Duodenal mucosa (tissue), 2 donors: Measurements from ENCODE around the gene GIGYF2.

ENCODE experiments used
- H3K27ac ChIP-seq: one replicate; pipeline ENCODE4 v1.7.0; 2013; ENCODE audit warnings: low read depth, low read length
- H3K27me3 ChIP-seq, 2 donors: one replicate each; pipeline ENCODE4 v1.7.0; 2013; ENCODE audit warnings: low read length in 2 of 2, control low read depth in 1 of 2; ENCODE audit not compliant: insufficient read depth in 2 of 2, control insufficient read depth in 1 of 2
- H3K36me3 ChIP-seq, 2 donors: one replicate each; pipeline ENCODE4 v1.7.0; 2013; ENCODE audit warnings: low read length in 2 of 2, control low read depth in 1 of 2; ENCODE audit not compliant: insufficient read depth in 2 of 2, control insufficient read depth in 1 of 2
- H3K4me1 ChIP-seq, 2 donors: one replicate each; pipeline ENCODE4 v1.7.0; 2013; ENCODE audit warnings: low read length in 2 of 2, control low read depth in 1 of 2; ENCODE audit not compliant: insufficient read depth in 2 of 2, control insufficient read depth in 1 of 2
- H3K4me3 ChIP-seq, 2 donors: one replicate each; pipeline ENCODE4 v1.7.0; 2013; ENCODE audit warnings: low read length in 2 of 2, low read depth in 1 of 2
- H3K9ac ChIP-seq, 2 donors: one replicate each; pipeline ENCODE4 v1.7.0; 2013; ENCODE audit warnings: low read length in 2 of 2, low read depth in 1 of 2
- H3K9me3 ChIP-seq, 2 donors: one replicate each; pipeline ENCODE4 v1.7.0; 2013; ENCODE audit warnings: low read length in 2 of 2, control low read depth in 1 of 2; ENCODE audit not compliant: control insufficient read depth in 1 of 2

The GIGYF2 gene, protein sequence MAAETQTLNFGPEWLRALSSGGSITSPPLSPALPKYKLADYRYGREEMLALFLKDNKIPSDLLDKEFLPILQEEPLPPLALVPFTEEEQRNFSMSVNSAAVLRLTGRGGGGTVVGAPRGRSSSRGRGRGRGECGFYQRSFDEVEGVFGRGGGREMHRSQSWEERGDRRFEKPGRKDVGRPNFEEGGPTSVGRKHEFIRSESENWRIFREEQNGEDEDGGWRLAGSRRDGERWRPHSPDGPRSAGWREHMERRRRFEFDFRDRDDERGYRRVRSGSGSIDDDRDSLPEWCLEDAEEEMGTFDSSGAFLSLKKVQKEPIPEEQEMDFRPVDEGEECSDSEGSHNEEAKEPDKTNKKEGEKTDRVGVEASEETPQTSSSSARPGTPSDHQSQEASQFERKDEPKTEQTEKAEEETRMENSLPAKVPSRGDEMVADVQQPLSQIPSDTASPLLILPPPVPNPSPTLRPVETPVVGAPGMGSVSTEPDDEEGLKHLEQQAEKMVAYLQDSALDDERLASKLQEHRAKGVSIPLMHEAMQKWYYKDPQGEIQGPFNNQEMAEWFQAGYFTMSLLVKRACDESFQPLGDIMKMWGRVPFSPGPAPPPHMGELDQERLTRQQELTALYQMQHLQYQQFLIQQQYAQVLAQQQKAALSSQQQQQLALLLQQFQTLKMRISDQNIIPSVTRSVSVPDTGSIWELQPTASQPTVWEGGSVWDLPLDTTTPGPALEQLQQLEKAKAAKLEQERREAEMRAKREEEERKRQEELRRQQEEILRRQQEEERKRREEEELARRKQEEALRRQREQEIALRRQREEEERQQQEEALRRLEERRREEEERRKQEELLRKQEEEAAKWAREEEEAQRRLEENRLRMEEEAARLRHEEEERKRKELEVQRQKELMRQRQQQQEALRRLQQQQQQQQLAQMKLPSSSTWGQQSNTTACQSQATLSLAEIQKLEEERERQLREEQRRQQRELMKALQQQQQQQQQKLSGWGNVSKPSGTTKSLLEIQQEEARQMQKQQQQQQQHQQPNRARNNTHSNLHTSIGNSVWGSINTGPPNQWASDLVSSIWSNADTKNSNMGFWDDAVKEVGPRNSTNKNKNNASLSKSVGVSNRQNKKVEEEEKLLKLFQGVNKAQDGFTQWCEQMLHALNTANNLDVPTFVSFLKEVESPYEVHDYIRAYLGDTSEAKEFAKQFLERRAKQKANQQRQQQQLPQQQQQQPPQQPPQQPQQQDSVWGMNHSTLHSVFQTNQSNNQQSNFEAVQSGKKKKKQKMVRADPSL (N-terminal part only)

DNA sequence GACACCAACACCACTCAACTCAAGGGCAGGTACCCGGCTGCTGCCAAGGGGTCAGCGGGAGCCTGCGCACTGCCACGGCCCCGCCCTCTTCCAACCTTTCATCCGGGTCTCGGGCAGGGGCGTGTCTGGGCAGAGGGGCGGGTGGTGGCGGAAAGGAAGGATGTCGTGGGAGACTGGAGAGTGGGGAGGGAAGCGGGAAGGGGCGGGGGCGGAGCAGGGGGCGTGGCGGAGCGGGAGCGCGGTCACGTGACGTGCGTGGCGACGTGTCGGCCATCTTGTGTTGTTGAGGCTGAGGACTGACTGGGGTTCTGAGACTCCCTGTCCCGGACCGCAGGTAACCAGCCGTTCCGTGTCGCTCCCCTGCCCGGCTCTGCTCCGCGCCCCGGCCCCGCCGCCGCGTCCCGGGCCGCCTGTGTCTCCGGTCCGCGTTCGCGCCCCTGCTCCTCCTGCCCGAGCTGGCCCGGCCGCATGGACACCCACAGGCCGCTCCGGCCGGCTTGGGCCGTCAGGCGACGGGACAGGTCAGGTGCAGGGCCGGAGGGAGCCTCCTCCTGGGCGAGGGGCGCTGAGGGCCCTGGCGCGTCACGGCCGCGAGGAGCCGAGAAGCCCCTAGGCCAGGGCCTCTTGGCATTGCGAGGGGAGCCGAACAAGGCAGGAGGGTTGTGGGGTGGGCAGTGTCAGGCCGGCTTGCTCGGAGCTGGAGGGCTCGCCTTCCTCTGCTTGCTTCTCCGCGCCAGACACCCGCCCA, at the start of gene GIGYF2:
Gene GIGYF2 (plus strand): TSS at position 273 of the 748 bp plus-strand sequence. CDS start 37,867 bp downstream, outside the sequence.
- Histone ChIP-seq H3K4me1 (peaks cover 23 to 26% of the 10 kb centered on the region in 2 donors), H3K27me3 (no peaks in the 10 kb centered on the region), H3K4me3 (peak within 1 kb of the TSS; percentile 79 to 85), H3K9ac (peak within 1 kb of the TSS; percentile 85 to 87), H3K36me3 (no peaks in the 10 kb centered on the region), H3K9me3 (no peaks in the 10 kb centered on the region), H3K27ac (peak within 1 kb of the TSS; percentile 93)

GRCh38 chr2:232649033-232649432, 48.1 kb upstream of the GIGYF2 start:
- no peaks in the 10 kb centered on the region for H3K4me1 ChIP-seq
- H3K36me3 ChIP-seq = no peaks in the 10 kb centered on the region
- no peaks in the 10 kb centered on the region for H3K27me3 ChIP-seq
- no peaks in the 10 kb centered on the region for H3K9me3 ChIP-seq
- no peak overlapping the region for H3K9ac ChIP-seq
- H3K27ac ChIP-seq = no peak overlapping the region
- no peak overlapping the region for H3K4me3 ChIP-seq

GRCh38 chr2:232652505-232652851, 44.7 kb upstream of the GIGYF2 start:
- H3K27ac ChIP-seq = no peak overlapping the region
- H3K4me1 ChIP-seq = no peaks in the 10 kb centered on the region
- H3K27me3 ChIP-seq = no peaks in the 10 kb centered on the region
- no peaks in the 10 kb centered on the region for H3K36me3 ChIP-seq
- no peak overlapping the region for H3K9ac ChIP-seq
- no peaks in the 10 kb centered on the region for H3K9me3 ChIP-seq
- H3K4me3 ChIP-seq = no peak overlapping the region

GRCh38 chr2:232653441-232653840, 43.7 kb upstream of the GIGYF2 start:
- Histone ChIP-seq H3K36me3 (no peaks in the 10 kb centered on the region), H3K9me3 (no peaks in the 10 kb centered on the region), H3K4me1 (no peaks in the 10 kb centered on the region), H3K27ac (no peak overlapping the region), H3K27me3 (no peaks in the 10 kb centered on the region), H3K4me3 (no peak overlapping the region), H3K9ac (no peak overlapping the region)

DNA sequence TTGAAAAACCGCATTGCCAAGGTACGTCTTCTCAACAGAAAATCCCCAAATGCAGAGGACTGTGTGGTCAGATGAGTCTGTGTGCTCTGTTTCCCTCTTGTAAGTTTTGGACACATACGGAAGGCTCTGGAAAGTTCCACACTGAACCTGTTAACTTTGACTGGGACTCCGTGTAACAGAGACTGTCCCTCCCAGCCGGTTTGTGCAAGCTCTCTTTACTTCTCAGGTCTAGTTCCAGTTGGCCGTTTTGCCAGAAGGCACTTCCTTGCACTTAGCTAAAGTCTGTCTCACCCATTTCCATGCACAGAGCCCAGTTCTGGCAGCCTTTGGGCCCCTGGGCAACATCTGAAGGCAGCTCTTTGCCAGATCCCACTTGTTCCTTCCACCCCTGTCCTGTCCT, 41.7 kb upstream of the GIGYF2 start:
- Histone ChIP-seq H3K4me3 (no peak overlapping the region), H3K9ac (no peak overlapping the region), H3K27me3 (no peaks in the 10 kb centered on the region), H3K27ac (no peak overlapping the region), H3K36me3 (no peaks in the 10 kb centered on the region), H3K4me1 (no peaks in the 10 kb centered on the region), H3K9me3 (no peaks in the 10 kb centered on the region)

- Histone ChIP-seq H3K36me3 (no peaks in the 10 kb centered on the region), H3K9me3 (no peaks in the 10 kb centered on the region), H3K4me1 (no peaks in the 10 kb centered on the region), H3K9ac (no peak overlapping the region), H3K27me3 (no peaks in the 10 kb centered on the region), H3K27ac (no peak overlapping the region), H3K4me3 (no peak overlapping the region)
These were observed 38.8 kb upstream of the GIGYF2 start for GRCh38 chr2:232658217-232658785.

- no peaks in the 10 kb centered on the region for H3K36me3 ChIP-seq
These were observed 37.8 kb upstream of the GIGYF2 start for GRCh38 chr2:232659359-232659758.

DNA sequence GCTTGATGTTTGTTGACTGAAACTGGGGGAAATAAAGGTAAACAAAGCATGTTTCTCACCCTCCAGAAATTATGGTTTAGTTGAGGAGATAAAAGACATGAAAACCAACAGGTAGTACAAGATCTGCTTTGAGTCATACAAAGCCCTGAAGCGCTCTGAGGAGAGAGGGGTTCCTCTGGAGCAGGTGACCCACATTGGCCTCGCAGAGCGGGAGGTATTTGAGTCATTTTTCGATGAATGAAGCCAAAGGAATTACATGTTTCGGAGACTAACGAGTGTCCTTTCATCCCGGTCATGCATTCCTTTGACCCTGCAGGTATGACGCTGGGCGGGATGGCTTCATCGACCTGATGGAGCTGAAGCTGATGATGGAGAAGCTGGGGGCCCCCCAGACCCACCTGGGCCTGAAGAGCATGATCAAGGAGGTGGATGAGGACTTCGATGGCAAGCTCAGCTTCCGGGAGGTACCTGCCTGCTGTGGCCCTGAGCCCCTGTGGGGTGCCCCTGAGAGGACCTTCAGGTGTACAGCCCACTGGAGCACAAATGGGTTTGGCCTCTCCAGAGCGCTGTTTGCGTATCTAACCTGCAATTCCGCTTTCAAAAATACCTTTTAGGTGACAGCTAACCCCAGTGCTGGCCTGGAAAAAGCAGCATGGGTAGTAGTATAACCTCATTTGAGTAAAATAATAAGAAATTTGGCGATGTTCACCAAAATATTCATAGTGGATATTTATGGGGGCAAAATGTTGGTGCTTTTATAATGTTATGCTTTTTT, 34.5 kb upstream of the GIGYF2 start:
- no peak overlapping the region for H3K4me3 ChIP-seq
- H3K9ac ChIP-seq = no peak overlapping the region
- no peaks in the 10 kb centered on the region for H3K36me3 ChIP-seq
- H3K27me3 ChIP-seq = no peaks in the 10 kb centered on the region
- no peak overlapping the region for H3K27ac ChIP-seq
- H3K4me1 ChIP-seq = no peaks in the 10 kb centered on the region
- no peaks in the 10 kb centered on the region for H3K9me3 ChIP-seq

More at GRCh38 chr2:232659359-232659758, 37.8 kb upstream of the GIGYF2 start:
- Histone ChIP-seq H3K4me3 (no peak overlapping the region), H3K9me3 (no peaks in the 10 kb centered on the region), H3K4me1 (no peaks in the 10 kb centered on the region), H3K9ac (no peak overlapping the region), H3K27me3 (no peaks in the 10 kb centered on the region), H3K27ac (no peak overlapping the region)
